ACC112 (cell line): Measurements from ENCODE around the gene EBF4.

Experiments used
- H2AFZ ChIP-seq: fragments of 200-600 bp; sonication (generic); one replicate; pipeline ENCODE4 v1.6.0; 2017; ENCODE audit warnings: antibody characterized with exemption, low read length; ENCODE audit not compliant: unreplicated experiment
- H3K27ac ChIP-seq: fragments of 200-600 bp; sonication (generic); 2 replicates; pipeline ENCODE4 v1.5.1; 2014; ENCODE audit warnings: low read depth, mild to moderate bottlenecking, antibody characterized with exemption, low read length, moderate library complexity
- H3K27me3 ChIP-seq: fragments of 200-600 bp; sonication (generic); 2 replicates; pipeline ENCODE4 v1.6.1; 2014; ENCODE audit warnings: mild to moderate bottlenecking, antibody characterized with exemption, low read length, moderate library complexity, mixed read lengths; ENCODE audit not compliant: insufficient read depth
- H3K36me3 ChIP-seq: fragments of 200-600 bp; sonication (generic); 2 replicates; pipeline ENCODE4 v1.6.1; 2016; ENCODE audit warnings: mild to moderate bottlenecking, antibody characterized with exemption, low read length, moderate library complexity, mixed read lengths; ENCODE audit not compliant: insufficient read depth
- H3K4me1 ChIP-seq: fragments of 200-600 bp; sonication (generic); one replicate; pipeline ENCODE4 v1.6.1; 2016; ENCODE audit warnings: low read length, mixed read lengths; ENCODE audit not compliant: insufficient read depth, unreplicated experiment, control insufficient read depth
- H3K4me3 ChIP-seq: fragments of 200-600 bp; sonication (generic); 2 replicates; pipeline ENCODE4 v1.5.1; 2014; ENCODE audit warnings: mild to moderate bottlenecking, low read depth, low read length
- H3K79me2 ChIP-seq: fragments of 200-600 bp; sonication (generic); one replicate; pipeline ENCODE4 v1.6.0; 2016; ENCODE audit warnings: low read length; ENCODE audit not compliant: control insufficient read depth, unreplicated experiment, insufficient read depth

The EBF4 gene

DNA sequence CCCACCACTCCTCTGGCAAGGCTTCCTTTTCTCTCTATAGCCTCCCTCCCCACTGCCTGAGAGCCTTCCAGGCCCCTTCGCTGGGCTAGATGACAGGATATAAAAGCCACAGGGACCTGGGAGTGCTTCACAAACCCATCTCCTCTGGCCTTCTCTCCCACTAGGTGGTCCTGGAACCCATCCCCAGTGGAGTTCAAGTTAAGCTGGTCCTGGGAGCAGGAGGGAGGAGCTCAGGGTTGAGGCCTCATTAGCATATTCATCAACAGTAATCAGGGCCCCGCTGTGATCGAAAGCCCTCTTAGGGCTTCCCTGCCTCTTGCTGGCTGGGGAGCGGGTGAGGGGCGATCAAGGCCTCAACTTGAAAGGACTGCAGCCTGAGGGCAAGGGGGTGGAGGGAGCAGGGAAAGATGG lies 9.1 kb downstream of the EBF4 start:
- no peak overlapping the region for H3K27ac ChIP-seq
- peaks cover 91% of the 10 kb centered on the region for H3K27me3 ChIP-seq
- H2AFZ ChIP-seq = no peak overlapping the region
- H3K79me2 ChIP-seq = no peaks in the 10 kb centered on the region
- H3K4me1 ChIP-seq = no peaks in the 10 kb centered on the region
- H3K4me3 ChIP-seq = no peak overlapping the region
- no peaks in the 10 kb centered on the region for H3K36me3 ChIP-seq

DNA sequence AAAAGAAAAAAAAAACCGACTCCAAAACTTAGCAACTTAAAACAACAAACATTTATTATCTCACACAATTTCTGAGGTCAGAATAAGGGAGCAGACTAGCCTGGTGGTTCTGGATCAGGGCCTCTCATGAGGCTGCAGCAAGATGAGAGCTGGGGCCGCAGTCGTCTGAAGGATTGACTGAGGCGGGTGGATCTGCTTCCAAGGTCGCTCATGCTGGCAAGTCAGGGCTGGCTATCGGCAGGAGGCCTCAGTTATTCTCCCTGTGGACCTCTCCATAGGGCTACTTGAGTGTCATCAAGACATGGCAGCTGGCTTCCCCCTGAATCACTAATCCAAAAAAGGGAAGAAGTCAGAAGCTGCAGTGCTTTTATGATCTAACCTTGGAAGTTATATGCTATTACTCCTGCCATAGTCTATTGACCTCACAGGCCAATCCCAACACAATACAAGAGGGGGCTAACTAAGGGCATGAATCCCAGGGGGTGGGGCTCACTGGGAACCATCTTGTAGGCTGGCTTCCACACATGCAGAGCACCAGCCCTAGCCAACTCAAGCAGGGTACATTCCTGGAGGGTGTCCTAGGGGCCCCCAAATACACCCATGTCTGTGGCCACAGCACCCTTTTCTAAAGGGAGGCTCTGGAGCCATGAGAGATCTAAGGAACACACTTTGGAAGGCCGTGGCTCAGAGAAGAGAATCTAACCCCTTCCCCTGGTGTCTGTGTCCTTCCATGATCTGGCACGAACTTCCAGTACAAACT lies 11.3 kb downstream of the EBF4 start:
- H3K27me3 ChIP-seq = peaks cover 90% of the 10 kb centered on the region

DNA sequence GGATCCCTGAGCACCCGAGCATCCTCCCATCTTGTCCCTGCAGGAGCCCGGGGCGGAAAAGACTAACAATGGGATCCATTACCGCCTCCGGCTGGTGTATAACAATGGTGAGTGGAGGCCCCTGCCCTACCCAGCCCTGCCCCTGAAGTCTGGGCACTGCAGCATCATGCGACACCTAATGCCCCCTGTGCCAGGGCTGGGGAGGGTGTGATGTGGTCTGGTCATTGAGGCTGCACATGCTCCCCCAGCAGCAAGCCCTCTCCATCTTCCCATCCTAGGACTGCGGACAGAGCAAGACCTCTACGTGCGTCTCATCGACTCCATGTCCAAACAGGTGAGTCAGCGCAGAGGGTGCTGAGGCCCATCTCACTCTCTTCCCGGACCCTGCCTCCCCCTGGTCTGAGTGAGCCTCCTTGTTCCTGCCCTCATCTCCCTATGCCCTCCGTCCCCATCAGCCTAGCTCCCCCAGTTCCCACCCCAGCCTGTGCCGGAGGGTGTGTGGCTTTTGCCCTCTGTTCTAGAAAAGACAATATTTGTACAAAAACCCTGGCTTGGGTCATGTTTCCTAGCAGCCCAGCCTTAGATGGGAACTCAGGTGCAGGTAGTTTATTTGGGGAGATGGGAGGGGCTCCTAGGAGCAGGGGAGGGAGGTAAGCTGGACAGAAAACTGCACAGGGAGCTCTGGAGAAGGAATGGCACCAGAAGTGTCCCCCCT lies 13.5 kb downstream of the EBF4 start:
- H3K4me1 ChIP-seq = no peaks in the 10 kb centered on the region
- no peak overlapping the region for H2AFZ ChIP-seq
- H3K27me3 ChIP-seq = peaks cover 89% of the 10 kb centered on the region

More for the DNA sequence above, 11.3 kb downstream of the EBF4 start:
- Histone ChIP-seq H3K79me2 (no peaks in the 10 kb centered on the region), H3K4me1 (no peaks in the 10 kb centered on the region), H2AFZ (no peak overlapping the region), H3K27ac (no peak overlapping the region), H3K36me3 (no peaks in the 10 kb centered on the region), H3K4me3 (no peak overlapping the region)

DNA sequence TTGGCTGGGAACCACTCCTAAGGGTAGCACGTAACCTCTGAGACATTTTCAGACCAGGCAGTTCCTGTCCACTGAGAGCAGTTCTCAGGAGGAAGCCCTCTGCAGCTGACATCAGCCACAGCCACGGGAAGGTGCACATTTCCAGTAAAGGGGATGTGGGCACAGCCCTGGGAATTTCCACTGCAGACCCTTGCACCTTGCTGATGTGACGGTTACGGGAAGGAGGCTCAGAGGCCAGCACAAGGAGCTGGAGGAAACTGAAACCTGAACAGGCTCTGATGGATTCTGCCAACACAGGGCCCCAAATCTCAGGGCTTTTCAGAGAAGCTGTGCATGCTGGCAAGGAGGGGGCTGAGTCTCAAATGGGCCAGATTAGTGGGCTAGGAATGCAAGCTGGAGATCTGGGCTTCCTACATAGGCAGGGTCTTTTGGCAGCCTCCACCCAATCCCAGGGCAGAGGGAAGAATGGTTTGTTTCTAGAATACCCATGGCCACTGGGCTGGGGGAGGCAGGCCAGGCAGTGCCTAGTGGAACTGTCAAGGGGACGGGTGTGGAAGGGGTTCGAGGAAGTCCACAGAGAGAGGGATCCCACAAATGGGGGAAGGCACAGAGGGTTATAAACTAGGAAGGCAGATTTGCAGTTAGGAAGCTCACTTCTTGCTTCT lies 14.2 kb downstream of the EBF4 start:
- no peak overlapping the region for H3K4me3 ChIP-seq
- H3K79me2 ChIP-seq = no peaks in the 10 kb centered on the region
- H3K4me1 ChIP-seq = no peaks in the 10 kb centered on the region
- peaks cover 89% of the 10 kb centered on the region for H3K27me3 ChIP-seq
- no peak overlapping the region for H2AFZ ChIP-seq
- no peak overlapping the region for H3K27ac ChIP-seq
- no peaks in the 10 kb centered on the region for H3K36me3 ChIP-seq

More for the DNA sequence above, 13.5 kb downstream of the EBF4 start:
- H3K27ac ChIP-seq = no peak overlapping the region
- H3K4me3 ChIP-seq = no peak overlapping the region
- H3K79me2 ChIP-seq = no peaks in the 10 kb centered on the region
- H3K36me3 ChIP-seq = no peaks in the 10 kb centered on the region

DNA sequence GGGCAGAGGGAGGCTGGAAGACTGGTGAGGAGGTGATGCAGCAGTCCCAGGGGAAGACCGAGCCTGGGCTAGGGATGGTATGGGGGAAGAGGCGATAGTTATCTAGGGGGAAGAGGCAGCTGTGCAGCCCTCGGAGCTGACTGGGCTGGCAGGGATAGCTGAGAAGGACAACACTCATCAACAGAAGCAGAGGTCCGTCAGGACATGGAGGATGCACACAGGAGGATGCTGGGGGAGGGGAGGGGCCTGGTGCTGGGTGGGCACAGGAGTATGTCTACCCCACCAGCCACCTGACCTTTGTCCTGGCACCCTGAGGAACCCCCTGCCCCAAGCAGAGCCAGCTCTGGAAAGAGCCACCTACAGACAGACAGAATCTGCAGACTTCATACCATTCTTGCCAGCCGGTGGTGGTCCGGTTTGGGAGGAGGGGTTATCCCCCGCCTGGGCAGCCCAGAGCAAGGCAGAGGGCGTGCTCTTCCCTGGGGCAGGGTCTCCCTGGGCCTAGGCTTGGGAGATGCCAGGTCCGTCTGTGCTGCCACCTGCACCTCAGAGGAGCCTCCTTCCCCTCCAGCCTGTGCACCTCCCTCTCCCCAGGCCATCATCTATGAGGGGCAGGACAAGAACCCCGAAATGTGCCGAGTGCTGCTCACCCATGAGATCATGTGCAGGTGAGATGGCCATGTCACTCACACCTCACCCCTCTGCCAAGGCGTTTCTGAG lies 14.9 kb downstream of the EBF4 start:
- no peak overlapping the region for H3K4me3 ChIP-seq
- H3K79me2 ChIP-seq = no peaks in the 10 kb centered on the region
- H3K4me1 ChIP-seq = no peaks in the 10 kb centered on the region
- H3K36me3 ChIP-seq = no peaks in the 10 kb centered on the region
- no peak overlapping the region for H3K27ac ChIP-seq
- H3K27me3 ChIP-seq = peaks cover 93% of the 10 kb centered on the region
- no peak overlapping the region for H2AFZ ChIP-seq

DNA sequence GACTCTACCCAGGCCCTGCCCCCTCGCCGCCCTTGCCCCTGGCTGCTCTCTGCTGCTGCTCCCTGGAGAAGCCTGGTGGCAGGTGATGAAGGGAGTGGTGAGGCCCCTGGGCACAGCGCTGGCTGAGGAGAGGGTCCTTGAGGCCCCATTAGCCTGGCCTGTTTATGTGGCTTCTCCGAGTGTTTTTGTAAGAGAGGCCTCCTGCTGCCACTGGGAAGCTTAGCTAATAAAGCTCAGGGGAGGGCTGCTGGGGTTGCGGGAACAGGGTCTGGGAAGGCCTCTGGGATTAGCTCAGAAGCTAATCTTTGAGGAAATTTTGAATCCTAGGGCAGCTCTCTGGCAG lies 15.5 kb downstream of the EBF4 start:
- Histone ChIP-seq H3K27me3 (peaks cover 93% of the 10 kb centered on the region), H3K4me1 (no peaks in the 10 kb centered on the region), H3K79me2 (no peaks in the 10 kb centered on the region), H2AFZ (no peak overlapping the region), H3K36me3 (no peaks in the 10 kb centered on the region), H3K4me3 (no peak overlapping the region), H3K27ac (no peak overlapping the region)

DNA sequence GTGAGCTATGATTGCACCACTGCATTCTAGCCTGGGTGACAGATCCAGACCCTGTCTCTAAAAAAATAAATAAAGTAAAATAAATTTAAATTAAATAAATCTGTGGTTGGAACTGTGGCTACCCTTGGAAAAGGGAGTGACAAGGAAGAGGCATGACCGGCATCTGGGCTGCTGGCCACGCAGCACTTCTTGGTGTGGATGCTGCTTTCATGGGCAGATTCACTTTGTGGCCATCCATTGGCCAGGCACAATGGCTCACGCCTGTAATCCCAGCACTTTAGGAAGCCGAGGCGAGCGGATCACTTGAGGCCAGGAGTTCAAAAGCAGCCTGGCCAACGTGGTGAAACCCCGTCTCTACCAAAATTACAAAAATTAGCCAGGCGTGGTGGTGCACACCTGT lies 16.1 kb downstream of the EBF4 start:
- H3K4me3 ChIP-seq = no peak overlapping the region
- H3K27ac ChIP-seq = no peak overlapping the region
- H2AFZ ChIP-seq = no peak overlapping the region
- no peaks in the 10 kb centered on the region for H3K36me3 ChIP-seq
- H3K27me3 ChIP-seq = peaks cover 93% of the 10 kb centered on the region
- H3K79me2 ChIP-seq = no peaks in the 10 kb centered on the region
- no peaks in the 10 kb centered on the region for H3K4me1 ChIP-seq

DNA sequence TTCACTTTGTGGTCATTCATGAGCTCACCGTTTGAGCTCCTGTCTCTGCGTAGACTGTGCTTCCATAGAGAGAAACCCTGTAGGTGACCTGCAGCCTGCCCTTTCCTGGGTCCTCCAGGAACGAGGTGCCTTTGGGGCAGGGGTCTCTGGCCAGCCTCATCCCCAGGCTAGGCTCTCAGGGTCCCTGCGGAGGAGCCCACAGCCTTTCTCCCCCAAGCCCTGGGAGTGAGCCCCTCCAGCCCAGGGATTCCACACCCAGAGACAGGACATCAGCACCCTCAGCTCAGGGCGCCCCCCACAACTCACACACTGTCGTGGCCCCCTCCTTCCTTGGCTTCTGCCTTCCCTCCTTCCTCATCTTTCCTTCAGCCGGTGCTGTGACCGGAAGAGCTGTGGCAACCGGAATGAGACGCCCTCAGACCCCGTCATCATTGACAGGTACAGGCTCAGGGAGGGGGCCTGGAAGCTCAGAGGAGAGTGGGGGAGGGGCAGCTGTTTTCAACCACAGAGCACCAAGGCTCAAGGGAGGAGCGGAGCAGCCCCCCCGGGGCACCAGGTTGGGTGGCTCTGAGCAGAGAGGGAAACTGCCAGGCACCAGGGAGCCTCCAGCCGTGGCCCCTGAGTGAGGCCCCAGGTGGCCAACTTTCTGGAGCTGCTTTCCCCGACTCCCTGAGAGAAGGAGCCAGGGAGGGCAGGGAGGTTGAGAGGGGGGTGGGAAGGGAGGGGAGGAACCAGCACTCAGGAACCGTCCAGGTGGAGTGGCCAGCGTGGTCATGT lies 16.8 kb downstream of the EBF4 start:
- Histone ChIP-seq H2AFZ (no peak overlapping the region), H3K4me1 (no peaks in the 10 kb centered on the region), H3K27ac (no peak overlapping the region), H3K4me3 (no peak overlapping the region), H3K36me3 (no peaks in the 10 kb centered on the region), H3K27me3 (peaks cover 93% of the 10 kb centered on the region), H3K79me2 (no peaks in the 10 kb centered on the region)

DNA sequence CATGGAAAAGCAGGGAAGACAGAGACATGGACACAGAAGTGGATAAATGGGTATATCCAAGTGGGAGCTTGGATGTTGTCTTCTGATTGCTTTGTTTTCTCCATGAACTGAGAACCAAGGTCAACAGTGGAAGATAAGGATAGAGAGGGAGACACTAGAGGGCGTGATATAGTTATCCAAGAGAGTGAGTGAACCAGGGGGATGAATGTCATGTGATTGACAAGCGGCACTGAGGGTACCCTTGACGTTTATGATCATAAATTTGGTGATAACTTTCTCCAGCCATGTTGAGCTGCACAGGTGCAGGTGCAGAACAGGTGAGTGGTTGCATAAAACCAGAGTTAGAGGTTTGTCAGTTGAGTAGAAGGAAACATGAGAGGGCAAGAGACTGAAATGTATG lies 20.7 kb downstream of the EBF4 start:
- H3K79me2 ChIP-seq = no peaks in the 10 kb centered on the region
- no peak overlapping the region for H3K4me3 ChIP-seq
- H3K27me3 ChIP-seq = peaks cover 81% of the 10 kb centered on the region
- H3K4me1 ChIP-seq = no peaks in the 10 kb centered on the region
- no peak overlapping the region for H3K27ac ChIP-seq
- no peaks in the 10 kb centered on the region for H3K36me3 ChIP-seq
- no peak overlapping the region for H2AFZ ChIP-seq

DNA sequence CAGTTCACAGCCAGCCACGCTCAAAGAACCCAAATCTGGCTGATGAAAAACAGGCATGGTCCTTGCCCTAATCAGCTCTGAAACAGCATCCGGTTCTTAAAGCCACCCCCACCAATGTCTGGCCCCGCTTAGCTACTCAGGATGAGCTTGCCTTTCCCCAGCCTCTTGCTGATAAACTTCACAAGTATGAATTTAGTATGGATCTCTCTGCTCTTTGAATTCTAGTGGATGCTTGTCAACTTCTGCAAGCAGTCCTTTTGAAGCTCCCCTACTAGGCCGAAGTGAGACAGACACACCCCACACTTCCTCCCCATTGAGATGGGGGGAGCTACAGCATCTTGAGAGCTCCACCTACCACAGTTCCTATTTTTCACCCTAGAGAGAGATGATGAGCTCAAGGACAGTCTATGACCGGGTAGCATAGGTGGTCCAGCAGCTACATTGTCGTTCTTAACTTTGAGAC lies 36.7 kb downstream of the EBF4 start:
- H3K79me2 ChIP-seq = no peaks in the 10 kb centered on the region
- H3K36me3 ChIP-seq = no peaks in the 10 kb centered on the region
- H3K4me3 ChIP-seq = no peak overlapping the region
- no peak overlapping the region for H3K27ac ChIP-seq
- H3K27me3 ChIP-seq = peaks cover 88% of the 10 kb centered on the region
- H2AFZ ChIP-seq = no peak overlapping the region
- H3K4me1 ChIP-seq = no peaks in the 10 kb centered on the region
